Stimulated activated CD8-positive, alpha-beta memory T cell treated with anti-CD3 and anti-CD28 coated beads, Interleukin-15, amount 100 ng/mL, for 24 hours (primary cell): ENCODE results near the gene KCNK10.

Source experiments
- DNase-seq: peaks from one replicate; pipeline ENCODE4 v3.0.0-alpha.2; 2020; ENCODE audit warnings: low read depth

The KCNK10 gene

DNA sequence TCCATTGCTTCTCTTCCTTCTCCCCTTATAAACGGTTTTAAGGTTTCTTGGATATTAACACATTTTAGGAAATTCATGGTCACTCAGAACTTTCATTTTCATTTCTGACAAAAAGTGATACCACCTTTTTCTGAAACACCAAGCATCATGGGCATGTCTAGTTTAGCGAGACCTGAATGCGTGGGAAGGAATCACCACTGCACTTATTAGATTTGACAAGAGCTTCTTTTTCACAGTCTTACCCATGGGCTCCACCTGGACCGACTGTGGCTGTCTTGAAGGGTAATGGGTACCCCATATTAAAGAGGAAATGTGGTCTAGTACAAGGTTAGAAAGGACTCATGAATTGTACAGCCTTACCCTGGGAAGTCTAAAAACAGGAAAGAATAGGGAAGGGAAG lies 95.4 kb downstream of the KCNK10 start:
- no peak for DNase-seq

DNA sequence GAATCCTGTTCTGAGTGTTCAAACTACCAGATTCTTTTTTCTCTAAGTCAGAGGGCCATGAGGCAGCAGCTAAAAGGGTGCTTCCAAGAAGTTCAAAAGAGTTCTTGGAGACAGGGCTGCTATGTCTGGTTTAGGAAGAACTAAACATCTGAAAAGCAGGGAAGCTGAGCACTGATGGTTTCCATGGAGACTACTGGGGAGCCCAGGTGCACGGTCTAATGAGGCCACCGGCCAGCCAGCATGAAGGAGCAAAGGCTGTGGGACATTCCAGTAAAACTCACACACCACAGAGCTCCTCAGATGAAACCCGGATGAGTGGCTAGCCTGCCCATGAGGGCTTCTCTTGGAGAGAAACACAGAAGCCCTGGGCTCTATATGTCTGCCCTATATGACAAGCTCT lies 97.3 kb downstream of the KCNK10 start:
- DNase-seq, result no peak

DNA sequence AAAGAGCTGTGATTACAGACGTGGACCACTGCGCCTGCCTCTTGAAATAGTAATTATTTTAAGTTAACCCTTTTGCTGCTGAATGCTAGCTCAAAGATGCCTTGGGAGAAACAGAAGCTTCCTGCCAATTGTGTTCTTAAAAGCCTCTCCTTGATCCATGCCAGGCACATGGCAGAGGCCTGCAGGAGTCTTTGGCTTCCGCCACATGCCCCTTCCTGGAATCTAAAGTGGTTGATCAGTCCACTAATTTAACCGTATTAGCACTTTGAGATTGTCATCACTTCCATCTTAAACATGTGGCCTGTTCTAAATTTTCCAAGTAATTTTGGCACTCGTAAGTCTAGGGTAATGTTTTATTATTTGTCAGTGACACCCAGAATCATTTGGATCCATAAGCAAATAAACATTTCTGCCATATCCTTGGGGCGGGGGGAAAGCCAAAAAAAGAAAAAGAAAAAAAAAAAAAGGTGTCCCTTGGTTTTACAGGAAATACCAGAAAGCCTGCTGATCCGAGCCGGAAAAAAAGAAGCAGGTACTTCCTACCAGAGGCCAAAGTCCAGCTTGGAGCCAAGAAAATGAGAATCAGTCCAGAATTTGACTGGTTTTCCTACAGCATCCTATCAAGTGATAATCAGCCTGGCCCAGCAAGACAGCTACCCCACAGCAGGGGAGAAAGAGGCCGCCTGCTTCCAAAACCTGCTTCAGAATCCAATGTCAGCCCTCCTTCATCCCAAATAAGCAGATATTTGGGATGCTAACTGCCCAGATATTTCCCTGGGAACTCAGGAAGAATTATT lies 104.8 kb downstream of the KCNK10 start:
- no peak for DNase-seq

DNA sequence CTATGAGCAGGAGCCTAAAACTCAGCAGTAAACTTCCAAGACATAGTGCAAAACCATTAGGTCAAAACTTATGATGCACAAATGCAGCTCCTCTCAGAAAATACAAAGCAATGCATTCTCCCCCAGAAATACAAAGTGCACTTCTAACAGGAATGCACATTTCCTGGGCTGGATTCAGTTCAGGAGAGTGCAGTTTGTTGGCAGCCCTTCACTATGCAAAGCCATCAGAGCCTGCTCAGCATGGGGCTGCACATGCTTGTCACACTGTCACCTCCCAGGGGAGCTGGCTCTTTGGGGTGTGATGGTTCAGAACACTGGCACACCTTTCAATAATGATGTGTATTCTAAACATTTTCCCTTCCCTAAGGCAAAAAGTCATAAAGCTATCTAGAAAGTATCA lies 110.4 kb downstream of the KCNK10 start:
- DNase-seq, result no peak

DNA sequence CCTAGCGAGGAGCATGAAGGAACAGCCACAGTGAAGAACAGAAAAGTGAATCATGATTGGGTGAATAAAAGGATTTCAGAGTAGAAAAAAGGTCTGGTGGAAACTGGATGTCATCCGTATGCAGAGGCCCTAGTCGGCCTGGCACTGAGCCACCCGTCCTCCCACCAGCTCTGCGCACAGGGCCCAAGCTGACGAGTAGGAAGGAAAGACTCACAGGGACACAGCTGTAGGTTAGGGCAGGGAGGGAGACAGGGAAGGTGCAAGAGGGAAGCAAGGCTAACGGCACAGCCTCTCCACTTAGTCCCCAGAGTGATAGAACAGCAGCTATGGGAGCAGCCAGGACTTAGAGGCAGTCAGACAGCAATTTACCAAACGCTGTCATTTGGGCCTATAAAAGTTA lies 112.6 kb downstream of the KCNK10 start:
- no peak for DNase-seq

DNA sequence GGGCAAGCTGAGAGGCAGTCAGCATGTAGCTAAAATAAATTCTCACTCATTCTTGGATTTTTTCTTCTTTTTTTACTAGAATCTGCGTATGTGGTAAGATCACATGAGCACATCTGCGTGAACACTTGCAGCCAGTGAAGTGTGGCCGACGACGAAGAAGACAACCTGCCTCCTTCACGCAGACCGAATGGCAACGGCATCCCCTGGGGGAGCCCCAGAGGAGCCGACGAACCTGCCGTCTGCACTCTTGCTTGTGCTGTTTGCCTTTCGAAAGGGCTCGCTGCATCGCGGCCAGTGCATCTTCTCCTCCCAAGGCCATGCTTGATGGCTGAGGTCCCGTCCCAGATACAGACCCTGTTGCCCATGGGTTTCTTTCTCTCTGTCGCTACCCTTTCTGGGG lies 113.8 kb downstream of the KCNK10 start:
- no peak for DNase-seq

DNA sequence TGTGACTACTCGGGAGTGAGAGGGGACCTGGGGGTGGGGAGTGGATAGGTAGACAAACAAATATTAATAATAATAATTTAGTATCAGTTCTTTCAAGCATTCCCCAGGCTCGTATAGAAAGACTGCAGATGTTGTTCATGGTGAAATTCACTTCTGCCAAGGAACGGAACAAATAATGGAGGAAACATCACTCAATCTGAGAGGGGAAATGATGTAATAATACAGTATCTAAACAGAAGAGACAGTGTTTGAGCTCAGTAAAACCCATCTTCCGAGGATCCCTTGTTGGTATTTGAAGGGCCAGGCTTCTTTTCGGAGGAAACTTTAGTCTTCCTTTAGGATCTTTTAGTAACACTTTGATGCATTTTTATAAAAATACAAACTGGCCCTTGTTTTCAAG lies 114.2 kb downstream of the KCNK10 start:
- no peak for DNase-seq

DNA sequence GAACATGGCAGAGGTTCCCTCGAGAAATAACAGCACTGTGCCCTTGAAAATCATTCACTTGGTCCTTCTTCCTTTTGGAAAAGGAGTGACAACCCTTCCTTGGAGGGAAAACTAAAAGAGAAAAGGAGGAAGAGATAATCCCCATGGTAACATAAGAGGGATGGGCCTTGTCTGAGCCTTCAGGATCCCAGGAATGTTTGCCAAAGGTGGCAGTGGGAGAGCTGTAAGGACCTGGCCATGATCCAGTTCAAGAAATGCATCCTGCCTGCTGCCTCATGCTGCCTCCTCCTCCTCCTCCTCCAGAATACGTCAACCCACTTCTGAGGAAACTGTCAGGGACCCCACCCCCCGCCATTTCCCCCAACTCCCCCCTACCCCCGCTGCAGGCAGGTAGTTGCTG lies 118.8 kb downstream of the KCNK10 start:
- no peak for DNase-seq

DNA sequence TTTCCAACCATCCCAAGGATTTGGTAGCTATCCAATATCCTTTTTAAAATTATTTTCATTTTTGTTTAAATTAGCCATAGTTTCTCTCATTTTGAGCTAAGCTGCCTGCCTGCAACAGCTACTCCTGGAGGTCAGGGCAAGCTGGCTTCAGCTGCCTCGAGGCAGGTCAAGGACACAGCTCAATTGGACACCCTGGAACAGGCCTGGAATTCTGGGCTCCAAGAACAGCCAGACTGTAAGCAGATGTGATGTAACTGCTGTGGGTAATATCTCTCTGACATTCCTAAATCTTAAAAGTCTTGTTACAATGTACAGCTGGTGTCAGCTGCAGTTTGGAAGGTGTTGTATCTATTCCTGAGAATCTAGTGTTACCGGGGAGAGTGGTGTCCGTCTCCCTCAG lies 119.8 kb downstream of the KCNK10 start:
- no peak for DNase-seq

DNA sequence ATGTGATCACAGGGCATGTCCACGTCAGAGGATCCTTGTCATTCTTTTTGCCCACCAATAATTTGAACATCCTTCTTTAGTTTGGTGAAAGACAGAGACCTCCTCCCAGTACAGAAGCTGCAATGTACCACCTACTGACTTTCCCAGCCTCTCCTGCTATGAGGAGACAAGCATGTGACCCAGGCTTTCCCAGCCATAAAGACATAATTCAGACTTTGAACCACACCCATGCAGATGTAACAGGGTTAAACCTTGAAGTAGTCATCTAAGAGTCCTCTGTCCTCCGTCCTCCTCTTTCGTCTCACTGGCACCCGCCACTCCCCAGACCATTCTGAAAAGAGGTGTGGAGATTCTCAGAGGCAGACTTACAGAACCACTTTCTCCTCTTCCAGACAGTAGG lies 120.8 kb downstream of the KCNK10 start:
- no peak for DNase-seq

DNA sequence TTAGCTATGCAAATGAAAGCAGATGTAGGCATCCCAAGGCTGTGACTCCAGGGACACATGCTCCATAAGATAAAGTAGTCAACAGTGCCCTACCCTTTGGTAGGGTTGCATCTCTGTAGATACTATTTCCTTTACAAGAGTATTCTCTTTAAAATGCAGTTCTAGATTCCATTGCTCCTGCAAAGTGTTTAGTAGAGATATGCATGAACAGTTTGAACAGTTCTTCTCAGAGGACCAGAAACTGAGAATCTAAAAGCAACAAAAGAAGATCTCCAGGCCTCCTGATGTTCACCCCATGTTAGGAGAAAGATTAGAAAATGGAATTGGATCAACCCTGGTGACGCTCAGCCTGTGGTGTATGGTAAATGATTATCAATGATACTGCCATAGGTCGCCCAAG lies 121.2 kb downstream of the KCNK10 start:
- no peak for DNase-seq

DNA sequence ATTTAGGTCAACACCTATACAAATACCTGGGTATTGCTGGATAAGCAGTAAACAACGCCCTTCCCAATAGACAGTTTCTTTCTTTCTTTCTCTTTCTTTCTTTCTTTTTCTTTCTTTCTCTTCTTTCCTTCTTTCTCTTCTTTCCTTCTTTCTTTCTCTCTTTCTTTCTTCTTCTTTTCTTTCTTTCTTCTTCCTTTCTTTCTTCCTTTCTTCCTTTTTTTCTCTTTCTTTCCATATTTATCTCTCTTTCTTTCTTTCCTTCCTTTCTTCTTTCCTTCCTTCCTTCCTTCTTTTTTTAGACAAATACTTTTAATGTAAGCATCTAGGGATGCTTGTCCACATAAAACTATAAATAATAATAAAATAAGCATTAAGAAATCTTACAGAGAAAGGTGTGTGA lies 123.2 kb downstream of the KCNK10 start:
- no peak for DNase-seq

DNA sequence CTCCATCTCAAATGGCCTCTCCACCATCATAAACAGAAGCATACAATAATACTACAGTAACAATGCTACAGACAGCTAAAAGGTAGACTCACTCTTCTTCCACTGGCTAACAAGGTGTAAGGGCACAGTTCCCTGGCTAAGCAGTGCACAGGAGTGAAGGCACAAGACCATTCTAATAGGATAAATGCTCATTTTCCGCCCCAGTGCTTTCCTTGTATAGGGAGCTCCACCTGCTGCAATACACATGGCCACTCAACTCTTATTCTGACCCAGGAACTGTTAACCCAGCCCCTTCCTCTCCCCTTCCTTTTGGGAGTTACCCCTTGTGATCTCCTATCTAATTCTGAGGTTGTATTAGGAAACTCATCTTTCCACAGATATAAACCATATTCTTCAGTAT lies 124.6 kb downstream of the KCNK10 start:
- DNase-seq, result no peak

DNA sequence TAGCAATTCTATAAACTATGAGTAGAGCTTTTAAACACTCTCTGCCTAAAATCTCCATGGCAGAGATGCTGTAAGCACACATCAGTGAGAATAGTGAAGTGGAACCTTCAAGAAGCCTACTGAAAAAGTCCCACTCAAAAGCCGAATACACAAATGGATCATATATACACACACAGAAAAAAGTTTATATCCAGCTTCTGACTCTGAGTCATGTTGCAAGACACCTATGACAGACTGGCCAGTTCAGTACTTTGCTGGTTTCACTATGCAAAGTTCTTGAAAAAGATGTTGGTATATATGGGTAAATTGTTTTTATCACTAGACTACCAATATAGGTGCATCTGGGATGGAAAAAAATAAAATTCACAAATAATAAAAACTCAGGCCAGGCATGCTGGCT lies 126.1 kb downstream of the KCNK10 start:
- no peak for DNase-seq

DNA sequence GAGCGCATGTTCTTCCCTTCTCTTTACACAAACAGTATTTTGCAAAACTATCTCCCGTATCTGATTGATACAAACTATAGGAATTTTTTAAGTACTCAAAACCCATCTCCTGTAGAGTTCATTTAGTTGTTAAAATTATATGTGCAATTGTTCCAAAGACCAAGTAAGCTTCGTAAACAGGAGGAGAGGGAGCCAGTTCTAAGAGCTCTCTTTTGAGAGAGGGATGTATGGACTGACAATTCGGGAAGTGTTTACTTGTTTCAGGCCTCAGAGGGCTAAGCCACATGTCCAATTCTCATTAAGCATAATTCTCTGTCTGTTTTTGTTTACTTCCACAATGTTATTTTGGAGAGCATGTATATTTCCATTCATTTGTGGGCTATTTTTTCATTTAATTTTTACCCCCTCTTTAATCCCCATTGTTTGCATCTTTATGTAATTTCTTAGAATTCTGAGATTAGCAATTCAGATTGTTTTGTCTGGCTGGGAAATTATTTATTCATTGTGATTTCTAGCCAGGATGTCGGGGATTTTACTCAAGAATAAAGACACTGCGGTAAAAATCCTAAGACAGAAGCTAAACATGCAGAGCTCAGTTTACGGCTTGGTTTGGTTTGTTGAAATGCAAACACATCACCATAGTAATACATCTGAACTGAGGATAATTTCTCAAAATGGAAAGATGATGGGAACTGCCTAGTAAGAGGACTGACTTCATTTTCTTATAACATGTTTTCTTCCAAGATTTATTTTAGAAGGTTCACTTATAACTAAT lies 126.8 kb downstream of the KCNK10 start:
- no peak for DNase-seq

DNA sequence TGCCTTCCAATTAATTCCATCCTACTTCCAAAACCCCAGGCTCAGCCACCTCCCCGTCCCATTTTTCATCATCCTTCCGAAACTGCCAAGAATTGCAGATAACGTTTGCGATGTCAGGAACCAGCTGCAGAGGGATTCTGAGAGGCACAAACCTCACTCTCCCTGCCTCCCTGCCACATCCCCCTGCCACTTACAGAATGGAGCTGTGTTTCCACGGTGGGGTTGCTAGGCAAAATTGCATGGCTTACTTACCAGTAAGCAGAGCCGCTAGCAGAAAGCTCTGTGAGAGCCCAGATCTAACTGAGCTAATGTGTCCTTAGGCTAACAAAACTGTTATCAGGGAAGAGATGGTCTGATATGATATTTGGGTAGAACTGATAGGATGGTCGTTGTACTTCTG lies 127.4 kb downstream of the KCNK10 start:
- DNase-seq, result no peak

DNA sequence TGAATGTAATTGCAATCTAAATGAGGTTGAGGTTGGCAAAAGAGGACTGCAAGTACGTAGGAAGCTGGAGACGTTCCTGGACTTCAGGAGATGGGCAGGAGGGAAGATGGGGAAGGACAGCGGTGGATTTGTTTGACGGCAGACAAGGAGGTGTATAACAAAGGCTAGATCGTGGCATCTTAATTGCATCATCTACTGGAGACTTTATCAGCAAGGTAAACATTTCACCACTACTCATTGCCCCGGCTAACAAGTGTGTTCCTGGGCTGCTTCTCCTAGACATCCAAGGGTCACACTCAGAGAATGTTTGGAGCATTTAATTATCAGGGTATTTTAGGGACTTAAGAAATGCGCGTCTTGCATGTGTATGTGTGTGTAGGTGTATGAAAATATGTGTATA lies 128.5 kb downstream of the KCNK10 start:
- no peak for DNase-seq

DNA sequence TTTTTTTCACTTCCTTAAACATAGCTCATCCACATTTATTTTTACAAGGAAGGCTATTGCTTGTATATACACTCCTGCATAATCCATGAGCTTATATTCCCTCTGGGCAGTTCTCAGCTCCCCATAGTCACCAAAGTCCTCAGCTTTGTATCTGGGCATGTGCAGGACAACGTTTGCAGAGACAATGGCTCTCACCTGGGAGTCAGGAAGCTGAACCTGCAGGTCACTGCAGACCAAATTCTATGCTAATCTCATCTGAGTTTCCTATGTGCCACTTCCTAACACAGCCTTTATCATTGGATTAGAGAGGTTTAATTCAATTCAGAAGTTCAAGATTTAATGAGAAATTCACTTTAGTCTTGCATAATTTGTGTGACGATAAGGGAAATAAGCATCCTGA lies 131.5 kb downstream of the KCNK10 start:
- DNase-seq, result no peak

DNA sequence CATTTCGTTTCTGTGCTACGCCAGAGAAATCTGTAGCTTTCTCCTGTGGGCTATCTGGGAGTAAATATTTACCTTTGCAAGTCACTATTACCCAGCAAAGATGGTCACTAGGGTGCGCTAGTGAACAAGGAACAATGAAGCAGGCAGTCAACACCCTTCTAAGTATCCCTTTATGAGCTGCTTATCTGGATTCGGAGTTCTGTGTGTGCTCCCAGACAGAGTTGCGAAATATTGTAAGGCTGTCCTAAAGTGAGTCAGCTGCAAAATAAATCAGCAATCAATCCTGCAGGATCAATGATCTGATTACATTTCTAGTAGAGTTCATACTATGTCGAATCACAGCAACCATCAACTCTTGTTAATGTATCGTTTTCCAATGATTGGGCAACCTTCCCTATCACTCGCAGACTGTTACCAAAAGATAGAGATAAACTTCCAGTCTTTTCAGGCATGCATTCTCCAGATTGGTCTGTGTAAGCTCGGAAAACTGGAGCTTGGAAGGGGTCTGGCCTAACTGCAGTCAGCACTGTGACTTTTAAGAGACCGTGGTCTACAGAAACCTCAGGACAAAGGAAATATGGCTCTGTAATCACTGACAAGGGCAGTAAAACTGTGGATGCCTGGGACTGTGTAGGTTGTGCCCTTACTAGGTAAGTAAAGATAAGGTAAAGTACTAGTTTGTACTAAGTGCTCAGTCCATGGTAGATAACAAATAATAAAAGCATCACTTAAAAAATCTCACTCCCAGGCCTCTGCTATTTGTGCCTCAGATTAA lies 133.5 kb downstream of the KCNK10 start:
- no peak for DNase-seq

DNA sequence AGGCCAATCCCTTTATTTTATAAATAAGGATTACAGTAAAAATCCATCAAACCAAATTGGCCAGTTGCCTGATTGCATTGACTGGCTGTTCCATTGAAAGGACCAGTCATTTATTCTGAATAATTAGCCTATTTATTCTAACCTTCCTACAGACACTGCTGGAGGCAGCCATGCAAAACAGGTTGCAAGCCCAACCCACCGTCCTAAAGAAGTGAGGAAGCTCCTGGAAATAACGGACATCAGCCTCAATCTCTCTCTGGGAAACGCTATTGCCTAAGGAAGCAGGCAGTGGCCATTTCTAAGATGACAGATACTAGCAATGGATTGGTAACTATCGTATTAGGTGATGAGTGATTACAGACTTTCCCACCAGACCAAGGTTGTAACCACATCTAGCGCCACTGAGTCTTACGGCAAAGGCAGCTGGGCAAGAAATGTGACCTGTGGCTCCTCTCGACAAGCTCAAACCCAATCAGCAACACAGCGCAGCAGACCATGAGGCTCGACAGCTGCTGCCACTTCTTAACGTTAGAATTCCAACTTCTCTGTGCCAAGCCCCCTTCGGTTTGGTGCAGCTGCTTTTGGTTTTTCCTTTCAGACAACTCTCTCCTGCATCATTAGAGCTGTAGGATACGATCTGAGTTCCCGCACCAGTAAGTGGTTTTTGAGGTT lies 134.2 kb downstream of the KCNK10 start:
- no peak for DNase-seq

DNA sequence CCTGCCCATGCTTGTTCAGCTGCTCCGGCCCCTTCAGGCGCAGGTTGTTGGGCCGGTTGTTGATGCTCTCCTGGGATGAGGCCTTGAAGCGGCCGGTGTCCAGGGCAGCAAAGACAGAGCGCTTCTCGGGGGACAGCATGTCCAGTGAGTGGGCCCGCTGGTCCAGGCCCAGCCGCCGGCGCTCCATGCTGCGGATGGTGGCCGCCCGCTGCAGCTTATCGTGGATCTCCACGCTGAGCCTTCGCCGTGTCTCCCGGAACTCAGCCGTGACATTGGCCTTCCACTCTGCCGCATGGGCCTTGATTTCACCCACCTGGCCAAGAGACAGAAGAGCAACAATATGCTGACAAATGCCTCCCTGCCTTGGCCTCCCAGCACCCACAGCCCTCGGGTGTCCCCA lies 137.2 kb downstream of the KCNK10 start:
- DNase-seq, result no peak

DNA sequence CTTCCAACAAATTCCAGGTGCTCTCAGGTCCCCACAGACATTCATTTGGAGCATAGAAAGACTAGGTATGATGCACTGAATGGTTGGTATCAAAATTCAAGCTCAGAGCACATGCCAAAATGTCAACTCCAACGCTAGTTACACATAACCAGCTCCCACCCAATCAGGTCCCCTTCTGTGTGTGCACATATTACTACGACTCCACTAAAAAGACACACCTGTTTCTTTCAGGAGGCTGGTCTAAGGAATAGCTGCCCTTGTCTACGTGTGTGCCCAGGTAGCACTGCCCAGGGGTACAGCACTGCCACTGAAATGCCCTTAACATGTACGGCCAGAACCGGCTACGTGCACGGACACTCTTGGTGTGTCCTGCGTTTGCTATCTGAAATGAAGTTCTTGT lies 138.1 kb downstream of the KCNK10 start:
- DNase-seq, result no peak
